ENCODE measurements around the gene PLD1. TPM values are rescaled to one million over a fixed set of nuclear protein-coding genes. Genes with fewer than 3 reads are reported as not detected.

The PLD1 gene
- total RNA-seq, 2 donors from 2014 or later = 9.5 to 15.9 TPM

DNA sequence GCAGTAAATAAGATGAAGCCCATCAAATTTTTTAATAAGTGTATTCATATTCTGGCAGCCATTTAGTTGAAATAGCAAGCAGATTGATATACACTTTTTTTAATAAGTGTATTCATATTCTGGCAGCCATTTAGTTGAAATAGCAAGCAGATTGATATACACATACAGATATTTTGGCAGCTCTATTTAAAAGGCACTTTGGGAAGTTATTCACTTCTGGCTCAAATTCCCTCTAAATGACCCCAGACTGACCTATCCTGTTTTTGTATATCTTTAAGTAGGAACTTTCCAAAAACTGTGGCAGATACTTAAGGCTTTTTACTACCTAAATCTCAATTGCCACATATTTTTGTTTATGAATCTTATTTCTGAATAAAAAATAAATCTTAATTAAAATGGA is 122.3 kb downstream of the PLD1 start:
- Mint-ChIP-seq H3K9me3 (no peaks in the 10 kb centered on the region), H3K27me3 (ENCODE audit: insufficient read depth) (no peaks in the 10 kb centered on the region), H3K27ac (no peak overlapping the region), H3K4me3 (no peak overlapping the region), H3K36me3 (ENCODE audit: low read depth) (no peaks in the 10 kb centered on the region), H3K4me1 (no peaks in the 10 kb centered on the region)
- no peak overlapping the region for H3K9ac ChIP-seq (ENCODE audit: extremely low read depth, low read length, poor library complexity, severe bottlenecking)
- H3K27ac ChIP-seq (ENCODE audit: low read depth, low read length) = no peak overlapping the region
- DNase-seq = no peak
- no peaks in the 10 kb centered on the region for H3K4me1 ChIP-seq (ENCODE audit: control insufficient read depth, insufficient read depth, low read length)
- no peaks in the 10 kb centered on the region for H3K36me3 ChIP-seq (ENCODE audit: control insufficient read depth, insufficient read depth, low read length)
- no peaks in the 10 kb centered on the region for H3K9me3 ChIP-seq (ENCODE audit: control insufficient read depth, low read length)
- TF ChIP-seq, protein P1, sequence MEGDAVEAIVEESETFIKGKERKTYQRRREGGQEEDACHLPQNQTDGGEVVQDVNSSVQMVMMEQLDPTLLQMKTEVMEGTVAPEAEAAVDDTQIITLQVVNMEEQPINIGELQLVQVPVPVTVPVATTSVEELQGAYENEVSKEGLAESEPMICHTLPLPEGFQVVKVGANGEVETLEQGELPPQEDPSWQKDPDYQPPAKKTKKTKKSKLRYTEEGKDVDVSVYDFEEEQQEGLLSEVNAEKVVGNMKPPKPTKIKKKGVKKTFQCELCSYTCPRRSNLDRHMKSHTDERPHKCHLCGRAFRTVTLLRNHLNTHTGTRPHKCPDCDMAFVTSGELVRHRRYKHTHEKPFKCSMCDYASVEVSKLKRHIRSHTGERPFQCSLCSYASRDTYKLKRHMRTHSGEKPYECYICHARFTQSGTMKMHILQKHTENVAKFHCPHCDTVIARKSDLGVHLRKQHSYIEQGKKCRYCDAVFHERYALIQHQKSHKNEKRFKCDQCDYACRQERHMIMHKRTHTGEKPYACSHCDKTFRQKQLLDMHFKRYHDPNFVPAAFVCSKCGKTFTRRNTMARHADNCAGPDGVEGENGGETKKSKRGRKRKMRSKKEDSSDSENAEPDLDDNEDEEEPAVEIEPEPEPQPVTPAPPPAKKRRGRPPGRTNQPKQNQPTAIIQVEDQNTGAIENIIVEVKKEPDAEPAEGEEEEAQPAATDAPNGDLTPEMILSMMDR (conservative IDR thresholded peaks at IDR 0.05) = no peak
- H3K4me3 ChIP-seq (ENCODE audit: low read length) = no peak overlapping the region
- H3K27me3 ChIP-seq (ENCODE audit: control insufficient read depth, insufficient read depth, low read length, poor library complexity, severe bottlenecking) = no peaks in the 10 kb centered on the region

DNA sequence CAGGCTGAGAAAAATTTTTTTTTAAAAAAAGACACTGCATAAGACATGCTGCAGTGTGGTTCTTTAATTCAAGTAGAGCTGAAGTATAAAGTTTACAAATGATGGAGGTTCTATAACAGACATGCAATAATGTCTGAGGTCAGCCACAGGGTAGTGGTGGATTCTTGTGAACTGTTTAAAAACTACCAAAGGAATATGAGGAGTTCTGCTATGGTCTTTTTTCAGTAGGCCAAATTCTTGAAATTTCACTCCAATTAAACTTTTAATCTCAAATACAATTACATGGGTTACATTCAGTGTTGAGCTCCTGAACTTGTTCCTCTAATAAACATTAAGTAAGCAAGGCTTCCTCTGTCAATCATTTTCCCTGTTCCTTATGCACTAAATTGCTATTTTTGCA is 122.7 kb downstream of the PLD1 start:
- Mint-ChIP-seq H3K36me3 (ENCODE audit: low read depth) (no peaks in the 10 kb centered on the region), H3K4me3 (no peak overlapping the region), H3K27ac (no peak overlapping the region), H3K4me1 (no peaks in the 10 kb centered on the region), H3K27me3 (ENCODE audit: insufficient read depth) (no peaks in the 10 kb centered on the region), H3K9me3 (no peaks in the 10 kb centered on the region)
- Histone ChIP-seq H3K9me3 (ENCODE audit: control insufficient read depth, low read length) (no peaks in the 10 kb centered on the region), H3K36me3 (ENCODE audit: control insufficient read depth, insufficient read depth, low read length) (no peaks in the 10 kb centered on the region), H3K27ac (ENCODE audit: low read depth, low read length) (no peak overlapping the region), H3K9ac (ENCODE audit: extremely low read depth, low read length, poor library complexity, severe bottlenecking) (no peak overlapping the region), H3K4me1 (ENCODE audit: control insufficient read depth, insufficient read depth, low read length) (no peaks in the 10 kb centered on the region), H3K4me3 (ENCODE audit: low read length) (no peak overlapping the region), H3K27me3 (ENCODE audit: control insufficient read depth, insufficient read depth, low read length, poor library complexity, severe bottlenecking) (no peaks in the 10 kb centered on the region)
- TF ChIP-seq, protein P1 (conservative IDR thresholded peaks at IDR 0.05) = no peak
- no peak for DNase-seq

DNA sequence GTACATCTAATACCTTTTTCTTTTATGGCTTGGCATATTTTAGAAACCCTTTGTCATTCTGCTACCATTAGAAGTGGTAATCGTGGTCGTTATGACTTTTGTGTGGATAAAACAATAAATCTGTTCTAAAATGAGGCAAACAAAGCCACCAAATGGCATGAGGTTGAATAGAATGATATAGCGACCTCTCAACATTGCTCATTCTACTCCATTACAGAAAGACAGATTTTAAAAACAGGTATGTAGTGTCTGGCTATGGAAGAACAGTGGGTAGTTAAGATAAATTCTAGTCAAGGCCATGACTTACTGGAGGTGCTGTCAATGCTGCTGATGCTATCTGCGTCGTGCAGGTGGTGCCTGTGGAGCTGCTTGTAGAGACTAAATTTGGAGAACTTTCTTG is 123.2 kb downstream of the PLD1 start:
- Mint-ChIP-seq H3K4me3 (no peak overlapping the region), H3K27ac (no peak overlapping the region)
- TF ChIP-seq, protein P1 (conservative IDR thresholded peaks at IDR 0.05) = no peak

More for the DNA sequence above, 123.2 kb downstream of the PLD1 start:
- Histone ChIP-seq H3K36me3 (ENCODE audit: control insufficient read depth, insufficient read depth, low read length) (no peaks in the 10 kb centered on the region), H3K27ac (ENCODE audit: low read depth, low read length) (no peak overlapping the region), H3K27me3 (ENCODE audit: control insufficient read depth, insufficient read depth, low read length, poor library complexity, severe bottlenecking) (no peaks in the 10 kb centered on the region), H3K9me3 (ENCODE audit: control insufficient read depth, low read length) (no peaks in the 10 kb centered on the region), H3K4me1 (ENCODE audit: control insufficient read depth, insufficient read depth, low read length) (no peaks in the 10 kb centered on the region), H3K4me3 (ENCODE audit: low read length) (no peak overlapping the region), H3K9ac (ENCODE audit: extremely low read depth, low read length, poor library complexity, severe bottlenecking) (no peak overlapping the region)
- WGBS, 2 experiments (ENCODE audit: insufficient coverage in 1 of 2, insufficient read length in 1 of 2) = 80 to 100% methylated on average over 2 to 5 of the region's 5 CpGs
- DNase-seq = no peak
- no peaks in the 10 kb centered on the region for H3K36me3 Mint-ChIP-seq (ENCODE audit: low read depth)
- no peaks in the 10 kb centered on the region for H3K27me3 Mint-ChIP-seq (ENCODE audit: insufficient read depth)
- no peaks in the 10 kb centered on the region for H3K9me3 Mint-ChIP-seq
- H3K4me1 Mint-ChIP-seq = no peaks in the 10 kb centered on the region

Data from endodermal cell (in vitro differentiated cells).